HG03280 (cell line): ENCODE data around the gene SAP30L.

Experiments used
- ATAC-seq: cut with Tn5 transposase; IDR thresholded peaks from one replicate; pipeline ENCODE4 v1.9.1; 2021; ENCODE audit warnings: mild to moderate bottlenecking, moderate library complexity; ENCODE audit not compliant: unreplicated experiment

Gene SAP30L

DNA sequence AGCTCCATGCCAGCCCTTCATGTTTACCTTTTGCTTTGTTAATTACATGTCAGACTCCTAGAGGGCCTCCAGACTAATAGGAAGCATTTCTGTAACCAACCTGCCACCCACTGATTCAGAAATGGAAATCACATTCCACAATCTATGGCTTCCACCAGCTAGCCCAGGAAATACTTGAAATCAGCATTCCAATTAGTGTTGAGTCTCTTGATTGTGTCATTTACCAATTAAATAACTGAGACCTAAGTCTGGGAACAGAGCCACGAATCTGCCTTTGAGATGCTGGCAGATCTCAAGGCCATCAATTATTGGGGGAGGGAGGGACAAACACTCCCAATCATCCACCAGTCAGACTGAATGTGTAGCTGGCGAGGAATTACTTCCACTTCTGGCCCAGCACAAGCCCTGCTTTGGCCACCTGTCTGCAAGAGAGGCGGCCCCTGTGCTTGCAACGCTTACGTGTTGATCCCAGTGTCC, 27.4 kb upstream of the SAP30L start:
- ATAC-seq: no peak

- ATAC-seq: no peak
These were observed 26.6 kb upstream of the SAP30L start for GRCh38 chr5:154419236-154419635.

- no peak for ATAC-seq
These were observed 23.9 kb upstream of the SAP30L start for GRCh38 chr5:154421868-154422267.

GRCh38 chr5:154422298-154422697, 23.5 kb upstream of the SAP30L start:
- ATAC-seq: no peak

DNA sequence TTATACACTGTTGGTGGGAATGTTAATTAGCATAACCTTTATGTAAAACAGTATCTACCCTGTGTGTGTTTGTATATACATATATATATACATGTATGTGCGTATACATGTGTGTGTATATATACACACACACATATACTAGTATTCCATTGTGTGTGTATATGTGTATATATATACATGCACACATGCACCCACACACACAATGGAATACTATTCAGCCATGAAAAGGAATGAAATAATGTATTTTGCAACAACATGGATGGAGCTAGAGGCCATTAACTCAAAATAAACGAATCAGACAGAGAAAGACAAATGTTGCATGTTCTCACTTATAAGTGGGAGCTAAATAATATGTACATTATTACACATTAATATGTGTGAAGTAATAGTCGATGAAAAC, 17.6 kb upstream of the SAP30L start:
- no peak for ATAC-seq

DNA sequence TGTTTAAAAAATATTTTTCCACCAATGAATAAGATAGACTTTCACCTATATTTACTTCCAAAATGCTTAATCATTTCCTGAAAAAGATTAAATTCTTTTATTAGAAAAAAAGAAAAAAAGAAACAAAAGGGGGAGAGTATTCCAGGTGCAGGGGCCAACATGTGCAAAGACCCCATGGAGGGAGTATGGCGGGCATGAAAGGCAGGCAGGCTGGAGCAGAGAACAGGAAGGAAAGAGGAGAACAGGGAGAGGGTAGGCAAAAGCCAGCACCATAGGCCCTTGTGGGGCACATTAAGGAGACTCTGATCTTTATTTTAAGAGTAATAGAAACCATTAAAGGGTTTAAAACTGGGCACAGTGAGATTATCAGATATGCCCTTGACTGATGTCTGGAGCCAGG, 16.5 kb upstream of the SAP30L start:
- no peak for ATAC-seq

- ATAC-seq: no peak
These were observed 15.3 kb upstream of the SAP30L start for GRCh38 chr5:154430466-154430865.

DNA sequence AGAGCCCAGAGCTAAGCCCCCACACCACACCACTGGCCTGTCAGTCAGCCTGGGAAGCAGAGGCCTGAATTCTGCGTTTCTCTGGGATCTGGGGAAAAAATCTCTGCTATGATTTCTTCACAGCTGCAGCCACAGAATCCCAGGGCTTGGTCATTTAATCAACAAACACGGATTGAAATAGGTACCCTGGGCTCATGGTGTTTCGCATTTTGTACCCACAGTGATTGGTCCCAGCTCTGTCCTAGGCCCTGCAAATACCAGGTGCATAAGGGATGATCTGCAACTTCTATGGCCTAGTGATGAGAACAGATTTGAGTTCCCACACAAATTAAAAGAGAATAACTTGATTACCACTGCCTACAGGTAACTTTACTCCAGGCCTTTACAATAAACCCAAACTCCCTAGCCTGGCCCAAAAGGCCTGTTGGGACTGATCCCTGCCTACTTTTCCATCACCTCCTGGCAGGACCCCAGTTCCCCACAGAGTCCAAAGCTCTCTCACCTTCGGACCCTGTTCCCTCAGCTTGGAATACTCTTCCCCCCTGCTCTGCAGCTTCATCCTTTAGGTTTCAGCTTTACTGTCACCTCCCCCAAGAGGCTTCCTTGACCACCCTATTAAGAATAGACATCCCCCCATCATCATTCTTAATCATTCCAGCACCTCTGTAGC, 14.7 kb upstream of the SAP30L start:
- ATAC-seq: no peak

GRCh38 chr5:154435226-154435625, 10.6 kb upstream of the SAP30L start:
- ATAC-seq: no peak

DNA sequence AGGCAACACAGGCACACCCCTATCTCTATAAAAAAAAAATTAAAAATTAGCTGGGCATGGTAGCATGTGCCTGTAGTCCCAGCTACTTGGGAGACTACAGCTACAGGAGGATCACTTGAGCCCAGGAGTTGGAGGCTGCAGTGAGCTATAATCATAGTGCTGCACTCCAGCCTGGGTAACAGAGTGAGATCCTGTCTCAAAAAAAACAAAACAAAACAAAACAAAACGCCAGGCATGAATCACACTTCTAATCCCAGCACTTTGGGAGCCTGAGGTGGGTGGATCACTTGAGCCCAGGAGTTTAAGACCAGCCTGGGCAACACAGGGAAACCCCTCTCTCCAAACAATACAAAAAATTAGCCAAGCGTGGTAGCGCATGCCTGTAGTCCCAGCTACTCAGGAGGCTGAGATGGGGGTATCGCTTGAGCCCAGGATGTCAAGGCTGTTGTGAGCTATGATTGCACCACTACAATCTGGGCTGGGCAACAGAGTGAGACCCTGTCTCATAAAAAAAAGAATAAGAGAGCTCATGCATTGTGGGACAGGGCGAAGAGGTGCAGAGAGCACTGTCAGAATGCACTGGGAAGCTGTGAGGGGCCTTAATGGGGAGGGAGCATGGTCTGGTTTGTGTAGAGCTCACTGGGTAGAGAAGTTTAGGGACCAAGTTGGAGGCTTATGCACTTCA, 8.4 kb upstream of the SAP30L start:
- ATAC-seq: no peak

DNA sequence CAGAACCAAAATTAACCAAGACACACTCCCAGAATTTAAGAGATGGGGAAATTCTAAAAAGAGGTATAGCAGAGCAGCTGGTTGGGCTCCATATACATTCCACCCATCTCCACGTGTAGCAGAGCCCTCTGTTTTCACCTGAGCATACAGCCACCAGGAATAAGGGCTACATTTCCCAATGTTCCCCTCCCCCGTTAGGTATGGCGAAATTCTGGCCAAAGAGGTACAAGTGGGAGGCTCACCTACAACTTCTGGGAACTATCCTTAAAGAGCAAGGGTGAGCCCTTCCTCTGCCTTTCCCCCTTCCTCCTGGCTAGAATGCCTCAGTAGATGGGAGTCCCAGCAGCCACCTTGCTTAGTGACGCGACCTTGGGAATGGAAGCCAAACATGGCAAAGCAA, 5.3 kb upstream of the SAP30L start:
- ATAC-seq: no peak

DNA sequence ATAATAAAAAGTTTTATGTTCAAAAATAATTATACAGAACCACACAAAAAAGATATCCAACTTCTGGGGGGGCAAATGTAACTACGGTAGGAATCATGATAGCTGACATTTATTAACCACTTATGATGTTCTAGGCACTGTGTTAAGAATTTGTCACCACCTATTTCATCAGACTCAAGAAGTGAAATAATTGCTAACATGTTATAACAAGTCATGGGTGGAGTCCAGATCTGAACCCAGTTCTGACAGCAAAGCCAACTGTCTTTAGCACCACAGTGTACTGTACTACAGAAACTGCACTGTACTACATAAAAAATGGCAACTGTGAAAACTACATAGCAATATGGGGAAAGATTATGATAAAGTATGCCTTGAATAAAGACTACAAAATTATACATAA, 3.0 kb upstream of the SAP30L start:
- ATAC-seq: no peak

GRCh38 chr5:154444556-154445421, 1.0 kb upstream of the SAP30L start:
- no peak for ATAC-seq

- ATAC-seq: peak; percentile 18
These were observed 645 bp downstream of the SAP30L start for GRCh38 chr5:154446195-154447088.

GRCh38 chr5:154447089-154447725, 1.4 kb downstream of the SAP30L start:
- ATAC-seq: no peak

GRCh38 chr5:154449786-154450185, 4.0 kb downstream of the SAP30L start:
- no peak for ATAC-seq

DNA sequence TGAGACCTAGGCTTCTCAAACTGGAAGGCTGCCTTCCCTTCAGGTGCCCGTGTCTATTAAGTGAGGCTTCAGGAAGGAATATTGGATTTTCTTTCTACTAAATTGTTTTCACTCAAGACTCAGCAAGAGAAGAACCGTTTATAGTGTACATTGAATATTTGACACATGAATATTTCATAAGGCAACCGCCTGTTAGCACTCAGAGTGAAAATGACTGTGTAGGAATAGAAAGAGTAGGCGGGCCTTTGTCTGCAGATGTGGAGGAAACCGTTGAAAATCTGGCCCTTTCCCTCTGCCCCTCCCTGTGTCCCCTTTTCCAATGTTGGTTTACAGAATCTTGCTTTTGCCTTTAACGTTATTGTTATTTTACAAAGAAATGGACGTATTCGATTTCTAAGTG, 6.2 kb downstream of the SAP30L start:
- ATAC-seq: no peak

DNA sequence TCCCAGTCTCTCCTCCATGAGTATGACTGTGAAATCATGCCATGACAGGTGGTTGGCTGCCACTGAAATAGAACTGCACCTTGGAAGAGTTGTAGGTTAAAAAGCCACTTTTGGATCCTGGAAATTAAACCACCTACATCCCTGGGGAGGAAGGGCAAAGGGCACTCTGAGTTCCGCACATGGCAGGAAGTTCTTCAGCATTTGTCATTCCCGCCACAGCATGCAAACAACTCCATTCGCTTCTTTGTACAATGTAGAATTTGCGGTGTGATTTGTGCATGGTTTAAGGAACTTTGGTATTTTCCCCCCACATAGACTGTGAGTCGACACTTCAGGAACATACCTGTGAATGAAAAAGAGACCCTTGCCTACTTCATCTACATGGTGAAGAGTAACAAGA, 9.8 kb downstream of the SAP30L start:
- ATAC-seq: no peak

DNA sequence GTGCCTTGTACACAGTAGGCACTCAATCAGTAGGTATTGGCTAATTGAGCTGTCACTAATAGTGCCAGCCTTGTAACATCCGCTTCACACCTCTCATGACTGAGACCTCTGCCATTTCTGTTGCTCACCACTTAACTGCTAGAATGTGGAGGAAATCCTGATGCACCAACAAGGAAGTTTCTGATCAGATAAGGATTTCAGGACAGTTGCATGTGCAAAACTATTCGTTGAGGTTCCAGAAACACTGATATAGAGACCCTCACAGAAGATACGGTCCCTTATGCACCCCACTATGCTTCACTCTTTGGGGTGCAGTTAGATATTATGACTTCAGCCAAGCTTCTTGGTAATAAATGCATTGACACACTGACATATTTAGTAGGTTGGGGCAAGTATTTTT, 10.7 kb downstream of the SAP30L start:
- no peak for ATAC-seq

- ATAC-seq: no peak
These were observed 13.2 kb downstream of the SAP30L start for GRCh38 chr5:154459015-154459414.
